ENCODE results near the gene PCBP3. TPM values are rescaled to one million over a fixed set of nuclear protein-coding genes. Genes with fewer than 3 reads are reported as not detected.

PCBP3 gene
- total RNA-seq, 1 experiment from 2014 or later: 3.7 TPM

- intact Hi-C loops (cut with micrococcal nuclease): no loop called here
- no TSS peak for BruUV-seq (replicated peaks)
- DNase-seq (ENCODE audit: unreplicated experiment): peak; percentile 36
- Mint-ChIP-seq H3K4me1 (ENCODE audit: insufficient read depth, unreplicated experiment) (peaks cover 5% of the 10 kb centered on the region), H3K4me3 (ENCODE audit: unreplicated experiment) (no peak overlapping the region), H3K27ac (ENCODE audit: low read depth, unreplicated experiment) (no peak overlapping the region), H3K9me3 (ENCODE audit: unreplicated experiment) (no peaks in the 10 kb centered on the region), H3K27me3 (ENCODE audit: insufficient read depth, unreplicated experiment) (peaks cover 19% of the 10 kb centered on the region), H3K36me3 (ENCODE audit: insufficient read depth, unreplicated experiment) (peaks cover 6% of the 10 kb centered on the region)
- ChIA-PET POLR2A (no interaction called here), CTCF (no interaction called here)
- no peak for TF ChIP-seq CTCF (IDR thresholded peaks at IDR 0.05; ENCODE audit: unreplicated experiment)
Observed at GRCh38 chr21:45910548-45911221, 267.2 kb downstream of the PCBP3 start.

GRCh38 chr21:45911806-45912325 lies 268.3 kb downstream of the PCBP3 start:
- BruUV-seq (replicated peaks): no TSS peak
- peaks cover 11% of the 10 kb centered on the region for H3K27me3 Mint-ChIP-seq (ENCODE audit: insufficient read depth, unreplicated experiment)
- TF ChIP-seq CTCF (IDR thresholded peaks at IDR 0.05; ENCODE audit: unreplicated experiment): no peak

GRCh38 chr21:45912611-45913417 lies 269.3 kb downstream of the PCBP3 start:
- Mint-ChIP-seq H3K27me3 (ENCODE audit: insufficient read depth, unreplicated experiment) (peaks cover 1% of the 10 kb centered on the region), H3K4me1 (ENCODE audit: insufficient read depth, unreplicated experiment) (peaks cover 14% of the 10 kb centered on the region), H3K9me3 (ENCODE audit: unreplicated experiment) (no peaks in the 10 kb centered on the region), H3K27ac (ENCODE audit: low read depth, unreplicated experiment) (no peak overlapping the region), H3K4me3 (ENCODE audit: unreplicated experiment) (no peak overlapping the region), H3K36me3 (ENCODE audit: insufficient read depth, unreplicated experiment) (peaks cover 6% of the 10 kb centered on the region)
- intact Hi-C loops (cut with micrococcal nuclease): no loop called here
- no TSS peak for BruUV-seq (replicated peaks)
- no peak for DNase-seq (ENCODE audit: unreplicated experiment)
- no peak for TF ChIP-seq CTCF (IDR thresholded peaks at IDR 0.05; ENCODE audit: unreplicated experiment)
- CTCF ChIA-PET: interaction anchor here (1.3 kb wide), 1 partner anchor 10 kb away, joined by 9 read pairs; no protein-coding TSS in a partner anchor
- POLR2A ChIA-PET: no interaction called here

More at GRCh38 chr21:45911806-45912325, 268.3 kb downstream of the PCBP3 start:
- intact Hi-C loops (cut with micrococcal nuclease): no loop called here
- no peaks in the 10 kb centered on the region for H3K9me3 Mint-ChIP-seq (ENCODE audit: unreplicated experiment)
- POLR2A ChIA-PET: no interaction called here
- peaks cover 6% of the 10 kb centered on the region for H3K36me3 Mint-ChIP-seq (ENCODE audit: insufficient read depth, unreplicated experiment)
- no peak overlapping the region for H3K4me3 Mint-ChIP-seq (ENCODE audit: unreplicated experiment)
- peaks cover 6% of the 10 kb centered on the region for H3K4me1 Mint-ChIP-seq (ENCODE audit: insufficient read depth, unreplicated experiment)
- DNase-seq (ENCODE audit: unreplicated experiment): no peak
- no peak overlapping the region for H3K27ac Mint-ChIP-seq (ENCODE audit: low read depth, unreplicated experiment)
- CTCF ChIA-PET: interaction anchor here (1.3 kb wide), 1 partner anchor 11 kb away, joined by 9 read pairs; no protein-coding TSS in a partner anchor

GRCh38 chr21:45913418-45913765 lies 269.9 kb downstream of the PCBP3 start:
- Mint-ChIP-seq H3K27ac (ENCODE audit: low read depth, unreplicated experiment) (no peak overlapping the region), H3K27me3 (ENCODE audit: insufficient read depth, unreplicated experiment) (no peaks in the 10 kb centered on the region), H3K9me3 (ENCODE audit: unreplicated experiment) (no peaks in the 10 kb centered on the region), H3K4me3 (ENCODE audit: unreplicated experiment) (no peak overlapping the region), H3K36me3 (ENCODE audit: insufficient read depth, unreplicated experiment) (peaks cover 6% of the 10 kb centered on the region), H3K4me1 (ENCODE audit: insufficient read depth, unreplicated experiment) (peaks cover 14% of the 10 kb centered on the region)
- CTCF ChIA-PET: no interaction called here
- intact Hi-C loops (cut with micrococcal nuclease): no loop called here
- POLR2A ChIA-PET: no interaction called here
- no TSS peak for BruUV-seq (replicated peaks)
- TF ChIP-seq CTCF (IDR thresholded peaks at IDR 0.05; ENCODE audit: unreplicated experiment): no peak
- no peak for DNase-seq (ENCODE audit: unreplicated experiment)
